PC-9 (cell line): ENCODE results near the gene DSC1. TPM values are rescaled to one million over a fixed set of nuclear protein-coding genes. Genes with fewer than 3 reads are reported as not detected.
A peak's percentile ranks its signal among the peaks of the same experiment; 100 is the strongest.

Experiments used
- Bru-seq: library from RNA; stranded (reverse); fragments of 400-500 nt; gene quantifications from one replicate; lab custom pipeline; 2021; lab: Mats Ljungman, UMichigan
- BruChase-seq, 2 experiments: library from RNA; stranded (reverse); fragments of 400-500 nt; gene quantifications; one replicate each; lab custom pipeline; 2021; lab: Mats Ljungman, UMichigan
- BruUV-seq: library from RNA; stranded (reverse); fragments of 400-500 nt; replicated peaks from 2 replicates; lab custom pipeline; 2021; lab: Mats Ljungman, UMichigan
- CTCF ChIA-PET: fragments of 300-600 bp; sonication (Branson Sonifier 250); formaldehyde crosslinking; loops from one replicate; lab custom pipeline; 2022; ENCODE audit warnings: antibody characterized with exemption; lab: Charles Lee
- POLR2A ChIA-PET: fragments of 300-600 bp; sonication (Branson Sonifier 250); formaldehyde crosslinking; loops from one replicate; lab custom pipeline; 2022; ENCODE audit warnings: antibody characterized with exemption; ENCODE audit not compliant: unreplicated experiment; lab: Charles Lee
- DNase-seq, 2 experiments: peaks; one replicate each; pipeline versions ENCODE4 v3.0.0 to v3.0.0-alpha.2; 2015 to 2022; ENCODE audit warnings: mixed read lengths in 1 of 2
- H2AFZ ChIP-seq: fragments of 200-600 bp; sonication (generic); 2 replicates; pipeline ENCODE4 v1.8.1; 2017; ENCODE audit warnings: antibody characterized with exemption
- H3F3A ChIP-seq: fragments of 200-600 bp; sonication (generic); 2 replicates; pipeline ENCODE4 v1.8.1; 2017; ENCODE audit warnings: antibody characterized with exemption, mild to moderate bottlenecking, low read depth; ENCODE audit not compliant: insufficient read depth
- H3K27ac ChIP-seq: fragments of 200-600 bp; sonication (generic); 2 replicates; pipeline ENCODE4 v1.6.1; 2016; ENCODE audit warnings: mixed run types
- H3K27me3 ChIP-seq: fragments of 200-600 bp; sonication (generic); 2 replicates; pipeline ENCODE4 v1.6.1; 2016; ENCODE audit warnings: low read depth, mixed run types; ENCODE audit not compliant: insufficient read depth
- H3K36me3 ChIP-seq: fragments of 200-600 bp; sonication (generic); 2 replicates; pipeline ENCODE4 v1.6.1; 2016; ENCODE audit warnings: low read depth, mixed run types
- H3K4me1 ChIP-seq: fragments of 200-600 bp; sonication (generic); replicated peaks from 2 replicates; pipeline ENCODE4 v1.6.1; 2016; ENCODE audit warnings: mixed run types; ENCODE audit not compliant: insufficient read depth
- H3K4me2 ChIP-seq: fragments of 200-600 bp; sonication (generic); 2 replicates; pipeline ENCODE4 v1.6.1; 2017; ENCODE audit warnings: mixed run types
- H3K4me3 ChIP-seq: fragments of 200-600 bp; sonication (generic); 2 replicates; pipeline ENCODE4 v1.6.1; 2016; ENCODE audit warnings: mixed run types
- H3K79me2 ChIP-seq: fragments of 200-600 bp; sonication (generic); 2 replicates; pipeline ENCODE4 v1.6.1; 2017; ENCODE audit warnings: low read depth, mixed run types
- H3K9me2 ChIP-seq: fragments of 200-600 bp; sonication (generic); 2 replicates; pipeline ENCODE4 v1.8.1; 2017; ENCODE audit warnings: mild to moderate bottlenecking; ENCODE audit not compliant: insufficient read depth
- H3K9me3 ChIP-seq: fragments of 200-600 bp; sonication (generic); 2 replicates; pipeline ENCODE4 v1.8.1; 2016; ENCODE audit warnings: low read depth; ENCODE audit not compliant: insufficient read depth
- H4K20me1 ChIP-seq: fragments of 200-600 bp; sonication (generic); 2 replicates; pipeline ENCODE4 v1.8.1; 2017; ENCODE audit not compliant: insufficient read depth
- EZH2 ChIP-seq: fragments of 200-600 bp; sonication (generic); IDR thresholded peaks from 2 replicates; pipeline ENCODE4 v1.8.0; 2017; ENCODE audit warnings: antibody characterized with exemption, low read depth
- intact Hi-C: fragments of 100-400 bp; cut with micrococcal nuclease; formaldehyde crosslinking; loops from one replicate; pipeline ENCODE4 v1.10.0; 2022; ENCODE audit not compliant: unreplicated experiment
- long read RNA-seq: library from polyadenylated mRNA; stranded (forward); transcript quantifications from one replicate; pipeline ENCODE4 v2.0.0, GENCODE V29; 2022
- total RNA-seq: library from RNA; stranded (reverse); gene quantifications from 2 replicates; pipeline ENCODE4 v1.2.3, GENCODE V29; 2021
- TF ChIP-seq, protein P1 (sequence below): fragments of 200-600 bp; sonication (generic); conservative IDR thresholded peaks from 2 replicates; pipeline ENCODE4 v1.6.1; 2017; ENCODE audit warnings: mixed run types, antibody characterized with exemption, mild to moderate bottlenecking, moderate library complexity

DSC1 gene, protein sequence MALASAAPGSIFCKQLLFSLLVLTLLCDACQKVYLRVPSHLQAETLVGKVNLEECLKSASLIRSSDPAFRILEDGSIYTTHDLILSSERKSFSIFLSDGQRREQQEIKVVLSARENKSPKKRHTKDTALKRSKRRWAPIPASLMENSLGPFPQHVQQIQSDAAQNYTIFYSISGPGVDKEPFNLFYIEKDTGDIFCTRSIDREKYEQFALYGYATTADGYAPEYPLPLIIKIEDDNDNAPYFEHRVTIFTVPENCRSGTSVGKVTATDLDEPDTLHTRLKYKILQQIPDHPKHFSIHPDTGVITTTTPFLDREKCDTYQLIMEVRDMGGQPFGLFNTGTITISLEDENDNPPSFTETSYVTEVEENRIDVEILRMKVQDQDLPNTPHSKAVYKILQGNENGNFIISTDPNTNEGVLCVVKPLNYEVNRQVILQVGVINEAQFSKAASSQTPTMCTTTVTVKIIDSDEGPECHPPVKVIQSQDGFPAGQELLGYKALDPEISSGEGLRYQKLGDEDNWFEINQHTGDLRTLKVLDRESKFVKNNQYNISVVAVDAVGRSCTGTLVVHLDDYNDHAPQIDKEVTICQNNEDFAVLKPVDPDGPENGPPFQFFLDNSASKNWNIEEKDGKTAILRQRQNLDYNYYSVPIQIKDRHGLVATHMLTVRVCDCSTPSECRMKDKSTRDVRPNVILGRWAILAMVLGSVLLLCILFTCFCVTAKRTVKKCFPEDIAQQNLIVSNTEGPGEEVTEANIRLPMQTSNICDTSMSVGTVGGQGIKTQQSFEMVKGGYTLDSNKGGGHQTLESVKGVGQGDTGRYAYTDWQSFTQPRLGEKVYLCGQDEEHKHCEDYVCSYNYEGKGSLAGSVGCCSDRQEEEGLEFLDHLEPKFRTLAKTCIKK
- 0.09 and 0.10 TPM in 2 replicates for total RNA-seq
- Bru-seq, nascent RNA, result percentile 6 among the genes with signal in this experiment
- BruChase-seq, experiment 1, labeled RNA remaining after a 2-hour chase, result percentile 6 among the genes with signal in this experiment
- percentile 10 among the genes with signal in this experiment for BruChase-seq, experiment 2, labeled RNA remaining after a 6-hour chase
- long read RNA-seq, result 0 reads

- H3K4me2 ChIP-seq, result no peak within 1 kb of the TSS
Observed at GRCh38 chr18:31162825-31163435, at the start of gene DSC1. Gene DSC1 (minus strand): TSS chr18:31162856. CDS start chr18:31162594, 262 bp downstream.

GRCh38 chr18:31211047-31211446 is 48.4 kb upstream of the DSC1 start:
- no peaks in the 10 kb centered on the region for H3K9me3 ChIP-seq
- DNase-seq, result no peak
- POLR2A ChIA-PET, result interaction anchor here (0.6 kb wide), 1 partner anchor 246 kb away, joined by 7 read pairs; no protein-coding TSS in a partner anchor
- no peaks in the 10 kb centered on the region for H3K36me3 ChIP-seq
- no peaks in the 10 kb centered on the region for H3K27me3 ChIP-seq
- H4K20me1 ChIP-seq, result no peaks in the 10 kb centered on the region
- peaks cover 16% of the 10 kb centered on the region; the same call in 1 of the 2 replicates for H3F3A ChIP-seq
- no peaks in the 10 kb centered on the region for H3K79me2 ChIP-seq
- intact Hi-C loops, result no loop called here
- H3K4me1 ChIP-seq, result peaks cover 25% of the 10 kb centered on the region
- H3K9me2 ChIP-seq, result no peaks in the 10 kb centered on the region
- no TSS peak for BruUV-seq
- no peak overlapping the region for H3K4me2 ChIP-seq
- H3K27ac ChIP-seq, result no peak overlapping the region
- no peak for TF ChIP-seq EZH2
- TF ChIP-seq, protein P1, sequence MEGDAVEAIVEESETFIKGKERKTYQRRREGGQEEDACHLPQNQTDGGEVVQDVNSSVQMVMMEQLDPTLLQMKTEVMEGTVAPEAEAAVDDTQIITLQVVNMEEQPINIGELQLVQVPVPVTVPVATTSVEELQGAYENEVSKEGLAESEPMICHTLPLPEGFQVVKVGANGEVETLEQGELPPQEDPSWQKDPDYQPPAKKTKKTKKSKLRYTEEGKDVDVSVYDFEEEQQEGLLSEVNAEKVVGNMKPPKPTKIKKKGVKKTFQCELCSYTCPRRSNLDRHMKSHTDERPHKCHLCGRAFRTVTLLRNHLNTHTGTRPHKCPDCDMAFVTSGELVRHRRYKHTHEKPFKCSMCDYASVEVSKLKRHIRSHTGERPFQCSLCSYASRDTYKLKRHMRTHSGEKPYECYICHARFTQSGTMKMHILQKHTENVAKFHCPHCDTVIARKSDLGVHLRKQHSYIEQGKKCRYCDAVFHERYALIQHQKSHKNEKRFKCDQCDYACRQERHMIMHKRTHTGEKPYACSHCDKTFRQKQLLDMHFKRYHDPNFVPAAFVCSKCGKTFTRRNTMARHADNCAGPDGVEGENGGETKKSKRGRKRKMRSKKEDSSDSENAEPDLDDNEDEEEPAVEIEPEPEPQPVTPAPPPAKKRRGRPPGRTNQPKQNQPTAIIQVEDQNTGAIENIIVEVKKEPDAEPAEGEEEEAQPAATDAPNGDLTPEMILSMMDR, result no peak
- CTCF ChIA-PET, result no interaction called here
- H3K4me3 ChIP-seq, result no peak overlapping the region
- no peak overlapping the region for H2AFZ ChIP-seq

More at GRCh38 chr18:31162825-31163435, at the start of gene DSC1:
- Histone ChIP-seq H3K9me3 (no peaks in the 10 kb centered on the region), H3K27ac (no peak within 1 kb of the TSS), H3K79me2 (no peaks in the 10 kb centered on the region), H3K36me3 (no peaks in the 10 kb centered on the region), H2AFZ (no peak within 1 kb of the TSS), H3K4me1 (no peaks in the 10 kb centered on the region), H3K4me3 (no peak within 1 kb of the TSS), H4K20me1 (no peaks in the 10 kb centered on the region), H3F3A (no peaks in the 10 kb centered on the region), H3K27me3 (no peaks in the 10 kb centered on the region), H3K9me2 (no peaks in the 10 kb centered on the region)
- POLR2A ChIA-PET, result no interaction called here
- no TSS peak for BruUV-seq
- no peak for TF ChIP-seq EZH2
- TF ChIP-seq, protein P1, result no peak
- CTCF ChIA-PET, result no interaction called here
- DNase-seq, result no peak
- intact Hi-C loops, result no loop called here
